Glomerular visceral epithelial cell (primary cell): ENCODE results near the gene LAMTOR3.

Source experiments
- DNase-seq: peaks from one replicate; pipeline ENCODE4 v3.0.0-alpha.2; 2016; ENCODE audit errors: extremely low spot score

Gene LAMTOR3

GRCh38 chr4:99894161-99894997 lies at the start of gene LAMTOR3:
Gene LAMTOR3 (minus strand): TSS chr4:99894427. CDS start chr4:99893963, 464 bp downstream.
- peak; percentile 92 for DNase-seq

GRCh38 chr4:99938243-99938753 lies 44.1 kb upstream of the LAMTOR3 start:
- no peak for DNase-seq

- no peak for DNase-seq
These were observed 40.7 kb upstream of the LAMTOR3 start for GRCh38 chr4:99934891-99935290.

- DNase-seq = no peak
These were observed 33.3 kb upstream of the LAMTOR3 start for GRCh38 chr4:99927566-99927965.

- DNase-seq = no peak
These were observed 26.9 kb upstream of the LAMTOR3 start for GRCh38 chr4:99921174-99921573.

- DNase-seq = no peak
These were observed 24.4 kb upstream of the LAMTOR3 start for GRCh38 chr4:99918656-99919055.

- no peak for DNase-seq
These were observed 23.3 kb upstream of the LAMTOR3 start for GRCh38 chr4:99917575-99917974.

- no peak for DNase-seq
These were observed 21.2 kb upstream of the LAMTOR3 start for GRCh38 chr4:99915449-99915848.

- no peak for DNase-seq
These were observed 771 bp upstream of the LAMTOR3 start for GRCh38 chr4:99894998-99895397.

GRCh38 chr4:99893839-99894160 lies 427 bp downstream of the LAMTOR3 start:
- DNase-seq = peak; percentile 6

- no peak for DNase-seq
These were observed 1.2 kb downstream of the LAMTOR3 start for GRCh38 chr4:99893029-99893428.

- no peak for DNase-seq
These were observed 2.9 kb downstream of the LAMTOR3 start for GRCh38 chr4:99891351-99891750.

GRCh38 chr4:99887837-99888236 lies 6.4 kb downstream of the LAMTOR3 start:
- DNase-seq = no peak

GRCh38 chr4:99886146-99886545 lies 8.1 kb downstream of the LAMTOR3 start:
- DNase-seq = peak; percentile 41

GRCh38 chr4:99885687-99886086 lies 8.5 kb downstream of the LAMTOR3 start:
- DNase-seq = no peak

GRCh38 chr4:99885063-99885664 lies 9.1 kb downstream of the LAMTOR3 start:
- peak; percentile 50 for DNase-seq

- DNase-seq = no peak
These were observed 14.8 kb downstream of the LAMTOR3 start for GRCh38 chr4:99879458-99879857.

GRCh38 chr4:99878604-99879003 lies 15.6 kb downstream of the LAMTOR3 start:
- no peak for DNase-seq

- no peak for DNase-seq
These were observed 17.3 kb downstream of the LAMTOR3 start for GRCh38 chr4:99876946-99877345.

GRCh38 chr4:99875071-99875470 lies 19.2 kb downstream of the LAMTOR3 start:
- DNase-seq = no peak

- DNase-seq = no peak
These were observed 21.7 kb downstream of the LAMTOR3 start for GRCh38 chr4:99872570-99872969.

- DNase-seq = no peak
These were observed 26.1 kb downstream of the LAMTOR3 start for GRCh38 chr4:99868126-99868596.

GRCh38 chr4:99863804-99864203 lies 30.4 kb downstream of the LAMTOR3 start:
- DNase-seq = no peak
